K562 (cell line): ENCODE data around the gene TRMT1L. TPM values are rescaled to one million over a fixed set of nuclear protein-coding genes. Genes with fewer than 3 reads are reported as not detected.

ENCODE experiments used
- ADNP ChIP-seq: fragments of 200-800 bp; sonication (Bioruptor generic); IDR thresholded peaks from 2 replicates; pipeline ENCODE4 v1.6.1; 2016; ENCODE audit warnings: missing genetic modification characterization, missing compliant biosample characterization
- ATF2 ChIP-seq: sonication (generic); formaldehyde crosslinking; IDR thresholded peaks from 2 replicates; pipeline ENCODE4 v1.8.1; 2022; ENCODE audit warnings: missing genetic modification reagents
- CHD2 ChIP-seq: IDR thresholded peaks from 2 replicates; pipeline ENCODE4 v1.6.1; 2011; ENCODE audit warnings: low read depth, low read length
- DLX4 ChIP-seq: fragments of 250-450 bp; sonication (Bioruptor Pico); IDR thresholded peaks from 2 replicates; pipeline ENCODE4 v1.6.1; 2021; ENCODE audit warnings: mild to moderate bottlenecking
- EP300 ChIP-seq: IDR thresholded peaks from 2 replicates; pipeline ENCODE4 v1.6.1; 2012; ENCODE audit warnings: low read length, improper control_type of control experiment
- HCFC1 ChIP-seq: IDR thresholded peaks from 2 replicates; pipeline ENCODE4 v1.6.1; 2012; ENCODE audit warnings: low read depth, low read length, improper control_type of control experiment
- HNRNPLL ChIP-seq: fragments of 200-400 bp; formaldehyde crosslinking; IDR thresholded peaks from 2 replicates; pipeline ENCODE4 v1.6.1; 2017; ENCODE audit warnings: low read length, low read depth, mild to moderate bottlenecking; ENCODE audit not compliant: poor library complexity, severe bottlenecking
- KAT7 ChIP-seq: sonication (generic); formaldehyde crosslinking; IDR thresholded peaks from 2 replicates; pipeline ENCODE4 v1.8.0; 2022; ENCODE audit warnings: missing genetic modification reagents, mild to moderate bottlenecking, borderline replicate concordance
- KLF10 ChIP-seq: fragments of 250-450 bp; sonication (Bioruptor Pico); IDR thresholded peaks from 2 replicates; pipeline ENCODE4 v1.6.1; 2021; ENCODE audit warnings: matching md5 sums
- MLX ChIP-seq, 2 experiments: fragments of 450-650 bp in 1 of 2; sonication (generic) in 1 of 2; formaldehyde crosslinking; conservative IDR thresholded peaks; 2 replicates each; pipeline versions ENCODE4 v1.4.0 to v1.8.1; 2020 to 2022; ENCODE audit warnings: mild to moderate bottlenecking in 1 of 2, missing genetic modification reagents in 1 of 2
- PATZ1 ChIP-seq: fragments of 250-450 bp; sonication (Bioruptor Pico); IDR thresholded peaks from 2 replicates; pipeline ENCODE4 v1.5.0; 2020; ENCODE audit warnings: mild to moderate bottlenecking, borderline replicate concordance
- PPARD ChIP-seq: fragments of 250-450 bp; sonication (Bioruptor Pico); IDR thresholded peaks from 2 replicates; pipeline ENCODE4 v1.8.0; 2022; ENCODE audit warnings: inconsistent platforms, mild to moderate bottlenecking, moderate library complexity
- SNRNP70 ChIP-seq: fragments of 200-400 bp; formaldehyde crosslinking; optimal IDR thresholded peaks from 2 replicates; pipeline ENCODE3; 2017; ENCODE audit warnings: low read depth, low read length
- SPI1 ChIP-seq: IDR thresholded peaks from 2 replicates; pipeline ENCODE4 v1.6.1; 2011; ENCODE audit warnings: low read depth, low read length, control low read depth, borderline replicate concordance
- TFAM ChIP-seq: fragments of 250-450 bp; sonication (Bioruptor Pico); conservative IDR thresholded peaks from 2 replicates; pipeline ENCODE4 v1.5.0; 2021; ENCODE audit warnings: mild to moderate bottlenecking, moderate library complexity
- TFE3 ChIP-seq: fragments of 450-650 bp; formaldehyde crosslinking; IDR thresholded peaks from 2 replicates; pipeline ENCODE4 v1.4.0; 2020; ENCODE audit warnings: mild to moderate bottlenecking, mixed read lengths
- ZBTB12 ChIP-seq: fragments of 250-450 bp; sonication (Bioruptor Pico); IDR thresholded peaks from 2 replicates; pipeline ENCODE4 v1.4.0; 2020
- ZNF184 ChIP-seq: sonication (generic); formaldehyde crosslinking; IDR thresholded peaks from 2 replicates; pipeline ENCODE4 v1.5.0; 2020; ENCODE audit warnings: missing genetic modification reagents
- ZNF384 ChIP-seq: IDR thresholded peaks from 2 replicates; pipeline ENCODE4 v1.6.1; 2012; ENCODE audit warnings: low read depth, low read length, improper control_type of control experiment
- polyA plus RNA-seq, 8 experiments: library from polyadenylated mRNA; depleted of rRNA in 4 of 8; stranded (reverse) in 5 of 8; unstranded in 3 of 8; fragments of >200 nt; fragmentation: Nextera tagmentation in 2 of 8; fragmentation: Illumina TruSeq in 1 of 8; extraction: Ambion mirVana in 2 of 8; extraction: Trizol in 1 of 8; gene quantifications; 2 replicates each; pipeline versions ENCODE4 v1.2.1 to v1.2.3, GENCODE V29; 2011 to 2014; ENCODE audit warnings: inconsistent platforms in 1 of 8, missing spikeins in 1 of 8
- total RNA-seq, 7 experiments: library from RNA; depleted of rRNA in 6 of 7; stranded (reverse); fragments of >200 nt in 6 of 7; fragmentation: Illumina TruSeq in 2 of 7; extraction: Trizol in 2 of 7; gene quantifications; 2 replicates each; pipeline versions ENCODE4 v1.2.1 to v1.2.3, GENCODE V29; 2011 to 2021; ENCODE audit warnings: low replicate concordance in 1 of 7

TRMT1L gene
- total and polyA plus RNA-seq, 9 of the 15 experiments (the other 6 are each of a cell fraction or from before 2014, with no cell fraction given): 6.4 to 88.9 (median 32.9) TPM

GRCh38 chr1:185156854-185157598 lies at the start of gene TRMT1L, which contains the start of gene SWT1 (continued):
- peak; percentile 72 for TF ChIP-seq SPI1
- peak; percentile 98 for TF ChIP-seq HCFC1
- TF ChIP-seq ATF2: no peak
- no peak for TF ChIP-seq ZNF184 (CRISPR knock-in tag)
- TF ChIP-seq PATZ1 (CRISPR knock-in tag): no peak
- peak; percentile 97 for TF ChIP-seq HNRNPLL
- 0 out of 2 replicates have a peak, but pooled peaks have one; percentile 22 for TF ChIP-seq CHD2
- no peak for TF ChIP-seq KAT7 (CRISPR knock-in tag)
- no peak for TF ChIP-seq TFE3 (CRISPR knock-in tag)
- no peak for TF ChIP-seq TFAM (CRISPR knock-in tag)
- TF ChIP-seq KLF10 (CRISPR knock-in tag): no peak
- no peak for TF ChIP-seq EP300
- no peak for TF ChIP-seq SNRNP70
- TF ChIP-seq MLX (CRISPR knock-in tag; conservative IDR thresholded peaks at IDR 0.05): no peak
- no peak for TF ChIP-seq PPARD (CRISPR knock-in tag)
- no peak; the same call in 1 of the 2 replicates for TF ChIP-seq ZBTB12 (CRISPR knock-in tag)
- TF ChIP-seq ADNP (tag): no peak
- TF ChIP-seq ZNF384: no peak
- no peak for TF ChIP-seq DLX4 (CRISPR knock-in tag)
